Keratinocyte (primary cell): Measurements from ENCODE around the gene HOXB9.

Source experiments
- EZH2 ChIP-seq: IDR thresholded peaks from one replicate; pipeline ENCODE4 v1.6.1; 2012; ENCODE audit warnings: inconsistent platforms, mild to moderate bottlenecking, low read length, moderate library complexity
- TF ChIP-seq, protein P1 (sequence below), 3 experiments: IDR thresholded peaks in 1 of 3; conservative IDR thresholded peaks in 1 of 3; optimal IDR thresholded peaks in 1 of 3; 2 replicates in 2 of 3; 3 replicates in 1 of 3; pipeline versions ENCODE3 to v1.5.1; 2011; ENCODE audit warnings: low read length in 3 of 3, mild to moderate bottlenecking in 3 of 3, moderate library complexity in 2 of 3, control low read depth in 1 of 3, inconsistent platforms in 1 of 3; ENCODE audit not compliant: insufficient read depth in 2 of 3; ENCODE audit errors: extremely low read depth in 1 of 3

DNA sequence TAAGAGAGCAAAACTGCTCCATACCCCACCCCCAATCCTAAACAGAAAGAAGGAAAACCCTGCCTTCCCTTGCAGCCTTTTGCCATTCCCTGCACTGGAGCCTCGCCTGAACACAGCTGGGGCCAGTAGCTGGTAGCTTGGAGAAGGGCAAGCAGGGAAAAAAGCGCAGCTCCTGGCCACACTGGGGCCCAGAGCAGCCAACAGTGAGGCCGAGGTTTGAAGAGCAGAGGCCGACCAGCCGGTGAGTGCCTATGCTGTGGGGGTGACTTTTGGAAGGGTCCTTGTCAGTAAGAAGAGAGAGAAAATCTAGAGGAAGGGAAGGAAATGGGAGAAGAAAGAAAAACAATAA is 3.2 kb upstream of the HOXB9 start:
- TF ChIP-seq, protein P1, sequence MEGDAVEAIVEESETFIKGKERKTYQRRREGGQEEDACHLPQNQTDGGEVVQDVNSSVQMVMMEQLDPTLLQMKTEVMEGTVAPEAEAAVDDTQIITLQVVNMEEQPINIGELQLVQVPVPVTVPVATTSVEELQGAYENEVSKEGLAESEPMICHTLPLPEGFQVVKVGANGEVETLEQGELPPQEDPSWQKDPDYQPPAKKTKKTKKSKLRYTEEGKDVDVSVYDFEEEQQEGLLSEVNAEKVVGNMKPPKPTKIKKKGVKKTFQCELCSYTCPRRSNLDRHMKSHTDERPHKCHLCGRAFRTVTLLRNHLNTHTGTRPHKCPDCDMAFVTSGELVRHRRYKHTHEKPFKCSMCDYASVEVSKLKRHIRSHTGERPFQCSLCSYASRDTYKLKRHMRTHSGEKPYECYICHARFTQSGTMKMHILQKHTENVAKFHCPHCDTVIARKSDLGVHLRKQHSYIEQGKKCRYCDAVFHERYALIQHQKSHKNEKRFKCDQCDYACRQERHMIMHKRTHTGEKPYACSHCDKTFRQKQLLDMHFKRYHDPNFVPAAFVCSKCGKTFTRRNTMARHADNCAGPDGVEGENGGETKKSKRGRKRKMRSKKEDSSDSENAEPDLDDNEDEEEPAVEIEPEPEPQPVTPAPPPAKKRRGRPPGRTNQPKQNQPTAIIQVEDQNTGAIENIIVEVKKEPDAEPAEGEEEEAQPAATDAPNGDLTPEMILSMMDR (optimal IDR thresholded peaks at IDR 0.05 in 1 of 3, IDR thresholded peaks at IDR 0.05 in 1 of 3, conservative IDR thresholded peaks at IDR 0.05 in 1 of 3; ENCODE audit: extremely low read depth in 1 of 3, insufficient read depth in 2 of 3, low read length in 3 of 3) = no peak
- peak; percentile 11 for TF ChIP-seq EZH2
